SK-N-MC (cell line): ENCODE data around the gene IL2.

Experiments used
- DNase-seq: peaks from one replicate; pipeline ENCODE4 v3.0.0-alpha.2; 2011; ENCODE audit warnings: low read depth, low spot score
- H3K27ac ChIP-seq: fragments of 200-600 bp; sonication (generic); 2 replicates; pipeline ENCODE4 v1.5.1; 2016; ENCODE audit warnings: mixed run types
- H3K36me3 ChIP-seq: fragments of 200-600 bp; sonication (generic); 2 replicates; pipeline ENCODE4 v1.6.1; 2017; ENCODE audit warnings: antibody characterized with exemption, low read length, mixed read lengths; ENCODE audit not compliant: insufficient read depth
- H3K4me3 ChIP-seq: fragments of 200-600 bp; sonication (generic); 2 replicates; pipeline ENCODE4 v1.5.1; 2016
- H3K9ac ChIP-seq: fragments of 200-600 bp; sonication (generic); 2 replicates; pipeline ENCODE4 v1.8.0; 2017; ENCODE audit warnings: mixed run types, mixed read lengths; ENCODE audit not compliant: insufficient read length
- H3K9me3 ChIP-seq: fragments of 200-600 bp; sonication (generic); 2 replicates; pipeline ENCODE4 v1.6.1; 2017; ENCODE audit warnings: low read depth, mild to moderate bottlenecking, antibody characterized with exemption, low read length, moderate library complexity, mixed read lengths
- EZH2 ChIP-seq: fragments of 200-600 bp; sonication (generic); IDR thresholded peaks from one replicate; pipeline ENCODE4 v1.6.1; 2017; ENCODE audit warnings: antibody characterized with exemption
- FOXP2 ChIP-seq: optimal IDR thresholded peaks from 2 replicates; pipeline ENCODE3; 2011; ENCODE audit warnings: mild to moderate bottlenecking, moderate library complexity; ENCODE audit not compliant: insufficient read depth; ENCODE audit errors: extremely low read length, control extremely low read depth
- POLR2AphosphoS5 ChIP-seq: IDR thresholded peaks from 2 replicates; pipeline ENCODE4 v1.6.1; 2012; ENCODE audit warnings: mild to moderate bottlenecking, low read depth, low read length, borderline replicate concordance

Gene IL2

DNA sequence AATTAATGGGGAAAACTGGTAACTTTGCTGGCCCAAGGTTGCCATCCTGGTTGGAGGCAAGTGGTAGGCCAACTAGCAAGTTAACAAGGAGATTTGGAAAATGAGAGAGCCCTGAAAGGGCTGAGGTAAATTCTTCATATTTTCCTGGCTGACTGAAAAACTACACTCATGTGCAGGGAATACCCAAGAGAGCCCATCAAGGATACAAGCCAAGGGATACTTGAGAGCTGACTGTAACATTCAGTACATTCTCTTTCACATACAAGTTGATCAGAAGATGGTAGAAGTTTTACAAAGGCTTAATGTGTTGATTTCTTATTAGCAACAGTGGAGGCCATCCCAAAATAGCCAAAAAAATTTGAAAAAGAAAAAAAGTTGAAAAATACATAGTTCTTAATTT, 33.3 kb downstream of the IL2 start:
- no peak overlapping the region for H3K9ac ChIP-seq
- H3K4me3 ChIP-seq: no peak overlapping the region
- TF ChIP-seq POLR2AphosphoS5 (no peak), EZH2 (no peak), FOXP2 (no peak)
- DNase-seq: no peak
- no peaks in the 10 kb centered on the region for H3K9me3 ChIP-seq
- H3K36me3 ChIP-seq: no peaks in the 10 kb centered on the region
- no peak overlapping the region for H3K27ac ChIP-seq

DNA sequence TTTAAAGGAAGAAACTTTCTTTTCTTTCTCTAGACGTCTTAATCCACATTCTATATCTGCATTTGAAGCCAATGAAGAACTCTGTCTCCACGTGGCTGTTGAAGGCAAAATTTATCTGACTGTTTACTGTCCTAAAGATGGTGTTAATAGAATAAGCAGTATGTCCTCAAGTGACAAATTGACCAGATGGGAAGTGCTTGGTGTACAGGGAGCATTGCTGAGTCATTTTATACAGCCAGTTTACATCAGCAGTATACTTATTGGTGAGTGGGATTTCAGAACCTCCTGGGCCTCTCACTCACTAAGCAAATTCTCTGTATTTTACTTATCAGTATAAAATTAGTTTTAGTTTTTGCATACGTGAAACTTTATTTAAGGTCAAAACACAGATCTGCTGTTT, 44.0 kb downstream of the IL2 start:
- Histone ChIP-seq H3K4me3 (no peak overlapping the region), H3K27ac (no peak overlapping the region), H3K9ac (no peak overlapping the region), H3K9me3 (no peaks in the 10 kb centered on the region), H3K36me3 (no peaks in the 10 kb centered on the region)
- TF ChIP-seq POLR2AphosphoS5 (no peak), EZH2 (no peak), FOXP2 (no peak)
- DNase-seq: no peak

DNA sequence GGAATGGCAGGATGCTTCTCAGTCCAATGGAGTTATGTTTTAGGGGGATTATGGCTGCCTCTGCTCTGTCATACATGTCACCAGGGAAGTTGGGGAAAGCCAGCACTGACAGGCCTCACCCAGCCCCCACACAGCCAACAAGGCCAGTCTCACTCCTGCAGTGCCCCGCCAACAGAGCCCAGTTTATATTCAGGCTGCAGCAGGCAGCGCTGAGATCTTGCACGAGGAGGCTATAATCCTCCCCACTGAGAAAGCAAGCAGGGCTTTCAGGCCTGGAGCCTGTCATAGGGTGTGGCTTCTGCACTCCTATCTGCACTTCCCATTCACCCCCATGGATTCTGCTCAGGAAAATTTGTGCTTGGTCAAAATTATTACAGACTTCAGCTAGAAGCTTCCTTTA, 52.7 kb downstream of the IL2 start:
- Histone ChIP-seq H3K9me3 (no peaks in the 10 kb centered on the region), H3K9ac (no peak overlapping the region), H3K4me3 (no peak overlapping the region), H3K36me3 (no peaks in the 10 kb centered on the region), H3K27ac (no peak overlapping the region)
- TF ChIP-seq POLR2AphosphoS5: no peak
- TF ChIP-seq FOXP2: no peak
- TF ChIP-seq EZH2: no peak
- no peak for DNase-seq
